Activated CD4-positive, alpha-beta T cell treated with anti-CD3 and anti-CD28 coated beads, Interleukin-10, Interleukin-2, amounts not matched to agents 100 ng/mL and 50 ng/mL, durations not matched to agents 16 hours and 8 hours (primary cell): ENCODE measurements around the gene ZCCHC7.
"Not testable (repeated sequence)": the region's sequence is repeated elsewhere in the genome, so short reads cannot be mapped to it uniquely, and the experiment has no call there.

Source experiments
- DNase-seq: peaks from one replicate; pipeline ENCODE4 v3.0.0-alpha.2; 2020

The ZCCHC7 gene

GRCh38 chr9:37300620-37301019, 180.2 kb downstream of the ZCCHC7 start:
- DNase-seq = peak; percentile 41

- peak; percentile 47 for DNase-seq
Observed at GRCh38 chr9:37301042-37301853, 180.9 kb downstream of the ZCCHC7 start.

GRCh38 chr9:37301854-37302172, 181.4 kb downstream of the ZCCHC7 start:
- DNase-seq = no peak

- DNase-seq = peak; percentile 85
Observed at GRCh38 chr9:37302277-37302676, 181.9 kb downstream of the ZCCHC7 start.

GRCh38 chr9:37303272-37303671, 182.9 kb downstream of the ZCCHC7 start:
- DNase-seq = not testable (repeated sequence)

GRCh38 chr9:37309136-37309535, 188.8 kb downstream of the ZCCHC7 start:
- DNase-seq = no peak

- no peak for DNase-seq
Observed at GRCh38 chr9:37311938-37312708, 191.7 kb downstream of the ZCCHC7 start.

GRCh38 chr9:37324261-37324683, 203.9 kb downstream of the ZCCHC7 start:
- DNase-seq = no peak

- no peak for DNase-seq
Observed at GRCh38 chr9:37324691-37325490, 204.5 kb downstream of the ZCCHC7 start.

- no peak for DNase-seq
Observed at GRCh38 chr9:37325778-37326177, 205.4 kb downstream of the ZCCHC7 start.

- no peak for DNase-seq
Observed at GRCh38 chr9:37327553-37327952, 207.2 kb downstream of the ZCCHC7 start.

GRCh38 chr9:37328556-37329227, 208.3 kb downstream of the ZCCHC7 start:
- DNase-seq = no peak

GRCh38 chr9:37329576-37329975, 209.2 kb downstream of the ZCCHC7 start:
- DNase-seq = peak; percentile 26

- DNase-seq = no peak
Observed at GRCh38 chr9:37331871-37332270, 211.5 kb downstream of the ZCCHC7 start.

GRCh38 chr9:37332578-37332977, 212.2 kb downstream of the ZCCHC7 start:
- no peak for DNase-seq

- no peak for DNase-seq
Observed at GRCh38 chr9:37333288-37333687, 212.9 kb downstream of the ZCCHC7 start.

GRCh38 chr9:37335238-37335637, 214.9 kb downstream of the ZCCHC7 start:
- DNase-seq = no peak

GRCh38 chr9:37336150-37336549, 215.8 kb downstream of the ZCCHC7 start:
- DNase-seq = no peak

- no peak for DNase-seq
Observed at GRCh38 chr9:37337301-37337890, 217.0 kb downstream of the ZCCHC7 start.

- DNase-seq = no peak
Observed at GRCh38 chr9:37338218-37338617, 217.8 kb downstream of the ZCCHC7 start.

- no peak for DNase-seq
Observed at GRCh38 chr9:37339923-37340322, 219.5 kb downstream of the ZCCHC7 start.

GRCh38 chr9:37340961-37341360, 220.6 kb downstream of the ZCCHC7 start:
- DNase-seq = no peak
